HepG2 (cell line): ENCODE measurements around the gene ZBTB7A. TPM values are rescaled to one million over a fixed set of nuclear protein-coding genes. Genes with fewer than 3 reads are reported as not detected.

Source experiments
- ISX ChIP-seq: sonication (generic); formaldehyde crosslinking; conservative IDR thresholded peaks from 2 replicates; pipeline ENCODE4 v1.5.0; 2020; ENCODE audit warnings: missing genetic modification reagents
- MXI1 ChIP-seq: IDR thresholded peaks from 3 replicates; pipeline ENCODE4 v1.6.1; 2012; ENCODE audit warnings: low read depth, low read length, inconsistent platforms, borderline replicate concordance
- PCBP1 ChIP-seq: fragments of 200-400 bp; formaldehyde crosslinking; IDR thresholded peaks from 2 replicates; pipeline ENCODE4 v1.6.1; 2017; ENCODE audit warnings: mild to moderate bottlenecking, low read depth, low read length, borderline replicate concordance
- SCMH1 ChIP-seq: sonication (generic); formaldehyde crosslinking; IDR thresholded peaks from 2 replicates; pipeline ENCODE4 v1.9.0; 2021; ENCODE audit warnings: missing genetic modification reagents, mild to moderate bottlenecking, borderline replicate concordance
- STAT6 ChIP-seq: sonication (generic); formaldehyde crosslinking; IDR thresholded peaks from 2 replicates; pipeline ENCODE4 v1.4.0; 2020; ENCODE audit warnings: missing genetic modification reagents, mild to moderate bottlenecking, borderline replicate concordance
- TAF15 ChIP-seq: fragments of 200-400 bp; formaldehyde crosslinking; IDR thresholded peaks from one replicate; pipeline ENCODE4 v1.6.1; 2018; ENCODE audit warnings: mild to moderate bottlenecking, low read depth, low read length; ENCODE audit not compliant: poor library complexity, severe bottlenecking
- TCF7L2 ChIP-seq: IDR thresholded peaks from 2 replicates; pipeline ENCODE4 v1.6.1; 2011; ENCODE audit warnings: mild to moderate bottlenecking, low read depth, low read length, moderate library complexity
- ZBTB14 ChIP-seq: sonication (generic); formaldehyde crosslinking; IDR thresholded peaks from 2 replicates; pipeline ENCODE4 v1.4.0; 2020; ENCODE audit warnings: missing genetic modification reagents
- ZNF260 ChIP-seq: sonication (generic); formaldehyde crosslinking; IDR thresholded peaks from 2 replicates; pipeline ENCODE4 v1.4.0; 2020; ENCODE audit warnings: missing genetic modification reagents, low read depth, mild to moderate bottlenecking, borderline replicate concordance
- ZNF263 ChIP-seq: sonication (generic); formaldehyde crosslinking; IDR thresholded peaks from 2 replicates; pipeline ENCODE4 v1.4.0; 2020; ENCODE audit warnings: missing genetic modification reagents
- ZNF598 ChIP-seq: sonication (generic); formaldehyde crosslinking; IDR thresholded peaks from 2 replicates; pipeline ENCODE4 v1.5.1; 2020; ENCODE audit warnings: mild to moderate bottlenecking, missing genetic modification reagents, borderline replicate concordance
- ZNF790 ChIP-seq: sonication (generic); formaldehyde crosslinking; IDR thresholded peaks from 2 replicates; pipeline ENCODE4 v1.8.0; 2022; ENCODE audit warnings: missing genetic modification reagents, mild to moderate bottlenecking, borderline replicate concordance
- polyA plus RNA-seq, 8 experiments: library from polyadenylated mRNA; depleted of rRNA in 3 of 8; stranded (reverse) in 7 of 8; unstranded in 1 of 8; fragments of >200 nt; fragmentation: Illumina TruSeq in 4 of 8; extraction: Trizol in 4 of 8; gene quantifications; 2 replicates each; pipeline versions ENCODE4 v1.2.1 to v1.2.3, GENCODE V29; 2011 to 2016; ENCODE audit warnings: low read depth in 4 of 8, missing spikeins in 1 of 8, mixed read lengths in 1 of 8; ENCODE audit not compliant: insufficient read depth in 1 of 8
- total RNA-seq, 5 experiments: library from RNA; depleted of rRNA; stranded (reverse); fragments of >200 nt; fragmentation: Illumina TruSeq; extraction: Trizol; gene quantifications; 2 replicates each; pipeline ENCODE4 v1.2.3, GENCODE V29; 2016; ENCODE audit warnings: low read depth in 1 of 5
- TF ChIP-seq, protein P1 (sequence below): sonication (generic); formaldehyde crosslinking; IDR thresholded peaks from one replicate; pipeline ENCODE4 v1.5.1; 2020; ENCODE audit warnings: mild to moderate bottlenecking, missing genetic modification reagents; ENCODE audit errors: not compliant biosample characterization
- TF ChIP-seq, protein P2 (sequence below): sonication (generic); formaldehyde crosslinking; IDR thresholded peaks from 2 replicates; pipeline ENCODE4 v1.5.0; 2020; ENCODE audit warnings: mild to moderate bottlenecking, missing genetic modification reagents, moderate library complexity

The ZBTB7A gene
- total and polyA plus RNA-seq, 2 of the 13 experiments (the other 11 are each of a cell fraction or from before 2014, with no cell fraction given), result 3.6 to 4.0 TPM

- TF ChIP-seq ZNF260 (CRISPR knock-in tag) (0 out of 2 replicates have a peak, but pooled peaks have one; percentile 30), PCBP1 (no peak), ZNF598 (CRISPR knock-in tag) (no peak), TAF15 (peak; percentile 1), ZNF790 (CRISPR knock-in tag) (no peak; the same call in 1 of the 2 replicates), ISX (CRISPR knock-in tag) (no peak), ZNF263 (CRISPR knock-in tag) (no peak), TCF7L2 (no peak), MXI1 (0 out of 3 replicates have a peak, but pooled peaks have one; percentile 2), ZBTB14 (CRISPR knock-in tag) (no peak), SCMH1 (CRISPR knock-in tag) (no peak), STAT6 (CRISPR knock-in tag) (no peak)
- TF ChIP-seq, protein P1, sequence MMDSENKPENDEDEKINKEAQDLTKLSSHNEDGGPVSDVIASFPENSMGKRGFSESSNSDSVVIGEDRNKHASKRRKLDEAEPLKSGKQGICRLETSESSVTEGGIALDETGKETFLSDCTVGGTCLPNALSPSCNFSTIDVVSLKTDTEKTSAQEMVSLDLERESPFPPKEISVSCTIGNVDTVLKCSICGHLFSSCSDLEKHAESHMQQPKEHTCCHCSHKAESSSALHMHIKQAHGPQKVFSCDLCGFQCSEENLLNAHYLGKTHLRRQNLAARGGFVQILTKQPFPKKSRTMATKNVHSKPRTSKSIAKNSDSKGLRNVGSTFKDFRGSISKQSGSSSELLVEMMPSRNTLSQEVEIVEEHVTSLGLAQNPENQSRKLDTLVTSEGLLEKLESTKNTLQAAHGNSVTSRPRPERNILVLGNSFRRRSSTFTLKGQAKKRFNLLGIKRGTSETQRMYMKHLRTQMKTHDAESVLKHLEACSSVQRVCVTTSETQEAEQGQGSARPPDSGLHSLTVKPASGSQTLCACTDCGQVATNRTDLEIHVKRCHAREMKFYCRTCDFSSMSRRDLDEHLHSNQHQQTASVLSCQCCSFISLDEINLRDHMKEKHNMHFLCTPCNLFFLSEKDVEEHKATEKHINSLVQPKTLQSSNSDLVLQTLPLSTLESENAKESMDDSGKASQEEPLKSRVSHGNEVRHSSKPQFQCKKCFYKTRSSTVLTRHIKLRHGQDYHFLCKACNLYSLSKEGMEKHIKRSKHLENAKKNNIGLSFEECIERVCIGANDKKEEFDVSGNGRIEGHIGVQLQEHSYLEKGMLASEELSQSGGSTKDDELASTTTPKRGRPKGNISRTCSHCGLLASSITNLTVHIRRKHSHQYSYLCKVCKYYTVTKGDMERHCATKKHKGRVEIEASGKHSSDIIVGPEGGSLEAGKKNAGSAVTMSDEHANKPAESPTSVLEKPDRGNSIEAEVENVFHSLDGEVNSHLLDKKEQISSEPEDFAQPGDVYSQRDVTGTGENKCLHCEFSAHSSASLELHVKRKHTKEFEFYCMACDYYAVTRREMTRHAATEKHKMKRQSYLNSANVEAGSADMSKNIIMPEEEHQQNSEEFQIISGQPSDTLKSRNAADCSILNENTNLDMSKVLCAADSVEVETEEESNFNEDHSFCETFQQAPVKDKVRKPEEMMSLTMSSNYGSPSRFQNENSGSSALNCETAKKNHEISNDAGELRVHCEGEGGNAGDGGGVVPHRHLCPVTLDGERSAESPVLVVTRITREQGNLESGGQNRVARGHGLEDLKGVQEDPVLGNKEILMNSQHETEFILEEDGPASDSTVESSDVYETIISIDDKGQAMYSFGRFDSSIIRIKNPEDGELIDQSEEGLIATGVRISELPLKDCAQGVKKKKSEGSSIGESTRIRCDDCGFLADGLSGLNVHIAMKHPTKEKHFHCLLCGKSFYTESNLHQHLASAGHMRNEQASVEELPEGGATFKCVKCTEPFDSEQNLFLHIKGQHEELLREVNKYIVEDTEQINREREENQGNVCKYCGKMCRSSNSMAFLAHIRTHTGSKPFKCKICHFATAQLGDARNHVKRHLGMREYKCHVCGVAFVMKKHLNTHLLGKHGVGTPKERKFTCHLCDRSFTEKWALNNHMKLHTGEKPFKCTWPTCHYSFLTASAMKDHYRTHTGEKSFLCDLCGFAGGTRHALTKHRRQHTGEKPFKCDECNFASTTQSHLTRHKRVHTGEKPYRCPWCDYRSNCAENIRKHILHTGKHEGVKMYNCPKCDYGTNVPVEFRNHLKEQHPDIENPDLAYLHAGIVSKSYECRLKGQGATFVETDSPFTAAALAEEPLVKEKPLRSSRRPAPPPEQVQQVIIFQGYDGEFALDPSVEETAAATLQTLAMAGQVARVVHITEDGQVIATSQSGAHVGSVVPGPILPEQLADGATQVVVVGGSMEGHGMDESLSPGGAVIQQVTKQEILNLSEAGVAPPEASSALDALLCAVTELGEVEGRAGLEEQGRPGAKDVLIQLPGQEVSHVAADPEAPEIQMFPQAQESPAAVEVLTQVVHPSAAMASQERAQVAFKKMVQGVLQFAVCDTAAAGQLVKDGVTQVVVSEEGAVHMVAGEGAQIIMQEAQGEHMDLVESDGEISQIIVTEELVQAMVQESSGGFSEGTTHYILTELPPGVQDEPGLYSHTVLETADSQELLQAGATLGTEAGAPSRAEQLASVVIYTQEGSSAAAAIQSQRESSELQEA, result no peak
- TF ChIP-seq, protein P2, sequence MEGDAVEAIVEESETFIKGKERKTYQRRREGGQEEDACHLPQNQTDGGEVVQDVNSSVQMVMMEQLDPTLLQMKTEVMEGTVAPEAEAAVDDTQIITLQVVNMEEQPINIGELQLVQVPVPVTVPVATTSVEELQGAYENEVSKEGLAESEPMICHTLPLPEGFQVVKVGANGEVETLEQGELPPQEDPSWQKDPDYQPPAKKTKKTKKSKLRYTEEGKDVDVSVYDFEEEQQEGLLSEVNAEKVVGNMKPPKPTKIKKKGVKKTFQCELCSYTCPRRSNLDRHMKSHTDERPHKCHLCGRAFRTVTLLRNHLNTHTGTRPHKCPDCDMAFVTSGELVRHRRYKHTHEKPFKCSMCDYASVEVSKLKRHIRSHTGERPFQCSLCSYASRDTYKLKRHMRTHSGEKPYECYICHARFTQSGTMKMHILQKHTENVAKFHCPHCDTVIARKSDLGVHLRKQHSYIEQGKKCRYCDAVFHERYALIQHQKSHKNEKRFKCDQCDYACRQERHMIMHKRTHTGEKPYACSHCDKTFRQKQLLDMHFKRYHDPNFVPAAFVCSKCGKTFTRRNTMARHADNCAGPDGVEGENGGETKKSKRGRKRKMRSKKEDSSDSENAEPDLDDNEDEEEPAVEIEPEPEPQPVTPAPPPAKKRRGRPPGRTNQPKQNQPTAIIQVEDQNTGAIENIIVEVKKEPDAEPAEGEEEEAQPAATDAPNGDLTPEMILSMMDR (CRISPR knock-in tag), result no peak
These were observed 7.8 kb downstream of the ZBTB7A start (continued) for GRCh38 chr19:4058693-4059452.
